Iris pigment epithelial cell (primary cell): ENCODE results near the gene OR52W1.

ENCODE experiments used
- DNase-seq: peaks from one replicate; pipeline ENCODE4 v3.0.0-alpha.2; 2011; ENCODE audit warnings: low read depth

OR52W1 gene

GRCh38 chr11:6199174-6199810 is at the start of gene OR52W1:
TSS of gene OR52W1 (plus strand) at chr11:6199224. CDS start at chr11:6199224, 0 bp downstream.
- DNase-seq: no peak

GRCh38 chr11:6151117-6151516 is 47.9 kb upstream of the OR52W1 start:
- DNase-seq: no peak

GRCh38 chr11:6152126-6152525 is 46.9 kb upstream of the OR52W1 start:
- DNase-seq: no peak

- DNase-seq: no peak
Measured at GRCh38 chr11:6156628-6157359, 42.2 kb upstream of the OR52W1 start.

- DNase-seq: no peak
Measured at GRCh38 chr11:6170226-6170625, 28.8 kb upstream of the OR52W1 start, which contains the start of gene OR52B2. TSS of gene OR52B2 (minus strand) at chr11:6170326. CDS start at chr11:6170326, 0 bp downstream.

- no peak for DNase-seq
Measured at GRCh38 chr11:6175440-6175839, 23.6 kb upstream of the OR52W1 start.

GRCh38 chr11:6191742-6192141 is 7.3 kb upstream of the OR52W1 start:
- DNase-seq: no peak

GRCh38 chr11:6194065-6194581 is 4.9 kb upstream of the OR52W1 start:
- no peak for DNase-seq

- DNase-seq: no peak
Measured at GRCh38 chr11:6196396-6196795, 2.6 kb upstream of the OR52W1 start.

GRCh38 chr11:6197466-6198200 is 1.4 kb upstream of the OR52W1 start:
- DNase-seq: no peak

- peak; percentile 26 for DNase-seq
Measured at GRCh38 chr11:6200975-6201374, 2.0 kb downstream of the OR52W1 start.

GRCh38 chr11:6201481-6201880 is 2.5 kb downstream of the OR52W1 start:
- DNase-seq: peak; percentile 58

GRCh38 chr11:6202041-6202440 is 3.0 kb downstream of the OR52W1 start:
- DNase-seq: no peak

- DNase-seq: no peak
Measured at GRCh38 chr11:6203327-6203726, 4.3 kb downstream of the OR52W1 start.

GRCh38 chr11:6204706-6205105 is 5.7 kb downstream of the OR52W1 start:
- no peak for DNase-seq

- DNase-seq: no peak
Measured at GRCh38 chr11:6205366-6205765, 6.3 kb downstream of the OR52W1 start, which contains the start of gene C11orf42. TSS of gene C11orf42 (plus strand) at chr11:6205557. CDS start at chr11:6205616, 59 bp downstream.

- DNase-seq: no peak
Measured at GRCh38 chr11:6206456-6207180, 7.6 kb downstream of the OR52W1 start.

- DNase-seq: no peak
Measured at GRCh38 chr11:6209801-6210200, 10.8 kb downstream of the OR52W1 start.

- DNase-seq: no peak
Measured at GRCh38 chr11:6210274-6210955, 11.4 kb downstream of the OR52W1 start.

GRCh38 chr11:6214530-6214929 is 15.5 kb downstream of the OR52W1 start:
- no peak for DNase-seq

- DNase-seq: no peak
Measured at GRCh38 chr11:6216501-6216900, 17.5 kb downstream of the OR52W1 start.
